Prostate gland (tissue), 2 donors: ENCODE measurements around the gene MAP4K2.

Experiments used
- POLR2A ChIP-seq: fragments of 450-650 bp; IDR thresholded peaks from one replicate; pipeline ENCODE4 v1.6.1; 2016; ENCODE audit warnings: antibody characterized with exemption, mild to moderate bottlenecking
- POLR2AphosphoS5 ChIP-seq: sonication (generic); formaldehyde crosslinking; IDR thresholded peaks from one replicate; pipeline ENCODE4 v1.6.1; 2017; ENCODE audit warnings: antibody characterized with exemption
- TF ChIP-seq, protein P1 (sequence below), 4 experiments: fragments of 200-600 bp in 2 of 4; fragments of 450-650 bp in 2 of 4; sonication (generic) in 2 of 4; IDR thresholded peaks; 1 replicate in 3 of 4; 2 replicates in 1 of 4; pipeline ENCODE4 v1.5.1; 2016 to 2019; ENCODE audit warnings: antibody characterized with exemption in 4 of 4, mild to moderate bottlenecking in 2 of 4, moderate library complexity in 2 of 4

DNA sequence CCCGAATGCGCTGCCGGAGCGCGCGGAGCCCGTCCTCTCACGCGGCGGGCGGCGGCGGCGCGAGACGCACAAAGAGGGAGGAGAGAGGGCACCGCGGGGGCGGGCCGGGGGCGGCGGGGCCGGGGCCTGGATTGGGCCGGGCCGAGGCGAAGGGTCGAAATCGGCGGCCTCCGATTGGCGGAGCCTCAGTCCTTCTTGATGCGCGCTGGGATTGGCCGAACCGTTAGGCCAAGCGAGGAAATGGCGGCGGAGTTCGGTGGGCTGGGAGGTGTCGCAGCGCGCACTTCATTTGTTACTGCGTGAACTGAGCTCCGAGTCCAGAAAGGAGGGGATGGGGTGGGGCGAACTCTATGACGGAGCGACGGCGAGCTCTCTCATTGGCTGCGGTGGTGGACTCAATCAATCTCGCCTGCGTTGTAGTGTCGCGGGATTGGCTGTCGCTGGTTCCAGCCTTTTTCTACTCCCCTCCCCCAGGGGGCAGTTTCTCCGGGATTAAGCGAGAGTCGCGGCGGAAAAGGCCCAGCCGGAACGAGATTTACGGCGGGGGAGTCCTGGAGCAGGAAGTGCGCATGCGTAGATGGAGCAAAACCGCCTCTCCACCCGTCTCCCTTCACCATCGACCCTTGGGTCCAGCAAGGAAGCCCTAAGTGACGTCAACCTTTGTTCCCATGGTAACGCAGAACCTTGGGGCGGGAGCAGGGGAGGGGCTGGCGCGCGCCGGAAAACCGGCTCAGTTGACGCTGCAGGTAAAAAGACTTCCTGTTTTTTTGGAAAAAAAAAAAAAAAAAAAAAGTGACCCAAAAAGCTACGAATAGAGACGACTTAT, 24.3 kb downstream of the MAP4K2 start, which contains the start of gene SF1:
- TF ChIP-seq POLR2AphosphoS5: peak; percentile 97
- TF ChIP-seq, protein P1, sequence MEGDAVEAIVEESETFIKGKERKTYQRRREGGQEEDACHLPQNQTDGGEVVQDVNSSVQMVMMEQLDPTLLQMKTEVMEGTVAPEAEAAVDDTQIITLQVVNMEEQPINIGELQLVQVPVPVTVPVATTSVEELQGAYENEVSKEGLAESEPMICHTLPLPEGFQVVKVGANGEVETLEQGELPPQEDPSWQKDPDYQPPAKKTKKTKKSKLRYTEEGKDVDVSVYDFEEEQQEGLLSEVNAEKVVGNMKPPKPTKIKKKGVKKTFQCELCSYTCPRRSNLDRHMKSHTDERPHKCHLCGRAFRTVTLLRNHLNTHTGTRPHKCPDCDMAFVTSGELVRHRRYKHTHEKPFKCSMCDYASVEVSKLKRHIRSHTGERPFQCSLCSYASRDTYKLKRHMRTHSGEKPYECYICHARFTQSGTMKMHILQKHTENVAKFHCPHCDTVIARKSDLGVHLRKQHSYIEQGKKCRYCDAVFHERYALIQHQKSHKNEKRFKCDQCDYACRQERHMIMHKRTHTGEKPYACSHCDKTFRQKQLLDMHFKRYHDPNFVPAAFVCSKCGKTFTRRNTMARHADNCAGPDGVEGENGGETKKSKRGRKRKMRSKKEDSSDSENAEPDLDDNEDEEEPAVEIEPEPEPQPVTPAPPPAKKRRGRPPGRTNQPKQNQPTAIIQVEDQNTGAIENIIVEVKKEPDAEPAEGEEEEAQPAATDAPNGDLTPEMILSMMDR (IDR thresholded peaks at IDR 0.05): peak in 3 of 4 experiments; percentile 26 to 68 (median 46)
- peak; percentile 90 for TF ChIP-seq POLR2A
